ENCODE measurements around the gene SH3TC1. TPM values are rescaled to one million over a fixed set of nuclear protein-coding genes. Genes with fewer than 3 reads are reported as not detected.

Gene SH3TC1
- 9.6 TPM for total RNA-seq
- polyA plus RNA-seq (ENCODE audit: insufficient read depth in 1 of 8, insufficient read length in 8 of 8, low replicate concordance in 1 of 8) = 10 to 100 TPM in 3 of 8 donors, 1 to 10 TPM in 5; 6.8 to 21.3 (median 9.8) TPM
- long read RNA-seq, donor 1 = 0 reads
- long read RNA-seq, donor 2 = 0 reads
- long read RNA-seq, donor 3 = 0 reads
- long read RNA-seq, donor 4 = 0 reads
- long read RNA-seq, donor 5, full-length matches to known transcripts = 2 of 2 reads
- long read RNA-seq, donor 5, partial matches to known transcripts = 0 of 2 reads
- long read RNA-seq, donor 5, other reads (novel, unspliced or antisense) = 0 of 2 reads
- long read RNA-seq, donor 6 = 0 reads
- long read RNA-seq, donor 7, full-length matches to known transcripts = 2 of 2 reads
- long read RNA-seq, donor 7, partial matches to known transcripts = 0 of 2 reads
- long read RNA-seq, donor 7, other reads (novel, unspliced or antisense) = 0 of 2 reads
- long read RNA-seq, donor 8 = 0 reads
- long read RNA-seq, donor 9 = 0 reads
- long read RNA-seq, donor 10 = 0 reads
- long read RNA-seq, donor 11 = 0 reads

GRCh38 chr4:8198906-8199593, at the start of gene SH3TC1:
Gene SH3TC1 (plus strand): TSS chr4:8199290. CDS start chr4:8205195, 5,905 bp downstream.
- Histone ChIP-seq H3K27me3 (ENCODE audit: control insufficient read depth, insufficient read depth, low read length) (peaks cover 4% of the 10 kb centered on the region), H3K36me3 (ENCODE audit: control insufficient read depth, insufficient read depth, low read length) (no peaks in the 10 kb centered on the region), H3K27ac (ENCODE audit: low read length) (peak within 1 kb of the TSS; percentile 89), H3K4me3 (ENCODE audit: low read length) (peak within 1 kb of the TSS; percentile 39), H3K9me3 (replicated peaks; ENCODE audit: control insufficient read depth, low read depth, low read length) (no peaks in the 10 kb centered on the region), H3K4me1 (ENCODE audit: control insufficient read depth, insufficient read depth, low read length) (peaks cover 86% of the 10 kb centered on the region)
- 6% methylated on average over 28 of the region's 32 CpGs for WGBS (ENCODE audit: insufficient coverage)
- DNase-seq = peak; percentile 92

DNA sequence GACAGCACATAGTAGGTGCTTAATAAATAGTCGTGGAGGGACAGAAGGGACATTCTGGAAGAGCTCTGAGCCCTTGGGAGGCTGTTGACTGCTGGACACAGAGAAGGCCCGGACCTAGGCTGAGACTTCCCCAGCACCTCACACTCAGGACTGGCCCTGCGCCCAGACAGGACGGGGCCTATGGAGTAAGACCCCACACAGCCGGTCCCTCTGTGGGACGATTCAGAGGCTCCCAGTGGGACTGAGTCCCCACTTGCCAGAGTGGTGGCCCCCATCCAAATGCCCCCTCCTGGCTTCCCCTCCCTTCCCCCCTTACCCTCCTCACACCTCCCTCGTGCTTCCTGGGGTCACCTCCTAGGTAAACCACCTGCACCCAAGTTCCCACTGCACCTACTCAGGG, 49.4 kb upstream of the SH3TC1 start:
- DNase-seq = no peak
- Histone ChIP-seq H3K27ac (ENCODE audit: low read length) (no peak overlapping the region), H3K4me1 (ENCODE audit: control insufficient read depth, insufficient read depth, low read length) (peaks cover 28% of the 10 kb centered on the region), H3K36me3 (ENCODE audit: control insufficient read depth, insufficient read depth, low read length) (no peaks in the 10 kb centered on the region), H3K9me3 (replicated peaks; ENCODE audit: control insufficient read depth, low read depth, low read length) (no peaks in the 10 kb centered on the region), H3K27me3 (ENCODE audit: control insufficient read depth, insufficient read depth, low read length) (peaks cover 13% of the 10 kb centered on the region), H3K4me3 (ENCODE audit: low read length) (no peak overlapping the region)
- 64% methylated on average over 5 of the region's 7 CpGs for WGBS (ENCODE audit: insufficient coverage)

GRCh38 chr4:8150152-8151090, 48.7 kb upstream of the SH3TC1 start:
- H3K4me1 ChIP-seq (ENCODE audit: control insufficient read depth, insufficient read depth, low read length) = peaks cover 22% of the 10 kb centered on the region
- H3K9me3 ChIP-seq (replicated peaks; ENCODE audit: control insufficient read depth, low read depth, low read length) = no peaks in the 10 kb centered on the region
- DNase-seq = no peak
- peaks cover 10% of the 10 kb centered on the region for H3K27me3 ChIP-seq (ENCODE audit: control insufficient read depth, insufficient read depth, low read length)
- no peak overlapping the region for H3K4me3 ChIP-seq (ENCODE audit: low read length)
- no peaks in the 10 kb centered on the region for H3K36me3 ChIP-seq (ENCODE audit: control insufficient read depth, insufficient read depth, low read length)
- WGBS (ENCODE audit: insufficient coverage) = 72% methylated on average over 23 of the region's 29 CpGs
- no peak overlapping the region for H3K27ac ChIP-seq (ENCODE audit: low read length)

- no peak overlapping the region for H3K27ac ChIP-seq (ENCODE audit: low read length)
- H3K9me3 ChIP-seq (replicated peaks; ENCODE audit: control insufficient read depth, low read depth, low read length) = no peaks in the 10 kb centered on the region
- no peak overlapping the region for H3K4me3 ChIP-seq (ENCODE audit: low read length)
- peaks cover 16% of the 10 kb centered on the region for H3K4me1 ChIP-seq (ENCODE audit: control insufficient read depth, insufficient read depth, low read length)
- H3K27me3 ChIP-seq (ENCODE audit: control insufficient read depth, insufficient read depth, low read length) = peaks cover 12% of the 10 kb centered on the region
- DNase-seq = no peak
- H3K36me3 ChIP-seq (ENCODE audit: control insufficient read depth, insufficient read depth, low read length) = no peaks in the 10 kb centered on the region
- WGBS (ENCODE audit: insufficient coverage) = 76% methylated on average over 15 of the region's 15 CpGs
Measured at GRCh38 chr4:8151165-8151650, 47.9 kb upstream of the SH3TC1 start.

- H3K36me3 ChIP-seq (ENCODE audit: control insufficient read depth, insufficient read depth, low read length) = no peaks in the 10 kb centered on the region
- no peaks in the 10 kb centered on the region for H3K9me3 ChIP-seq (replicated peaks; ENCODE audit: control insufficient read depth, low read depth, low read length)
- H3K27me3 ChIP-seq (ENCODE audit: control insufficient read depth, insufficient read depth, low read length) = peaks cover 23% of the 10 kb centered on the region
- 87% methylated on average over 38 of the region's 39 CpGs for WGBS (ENCODE audit: insufficient coverage)
- no peak overlapping the region for H3K4me3 ChIP-seq (ENCODE audit: low read length)
- H3K27ac ChIP-seq (ENCODE audit: low read length) = no peak overlapping the region
- DNase-seq = no peak
- peaks cover 24% of the 10 kb centered on the region for H3K4me1 ChIP-seq (ENCODE audit: control insufficient read depth, insufficient read depth, low read length)
Measured at GRCh38 chr4:8152090-8152864, 46.8 kb upstream of the SH3TC1 start.

GRCh38 chr4:8152865-8153257, 46.2 kb upstream of the SH3TC1 start:
- Histone ChIP-seq H3K9me3 (replicated peaks; ENCODE audit: control insufficient read depth, low read depth, low read length) (no peaks in the 10 kb centered on the region), H3K27me3 (ENCODE audit: control insufficient read depth, insufficient read depth, low read length) (peaks cover 28% of the 10 kb centered on the region), H3K27ac (ENCODE audit: low read length) (no peak overlapping the region), H3K36me3 (ENCODE audit: control insufficient read depth, insufficient read depth, low read length) (no peaks in the 10 kb centered on the region), H3K4me1 (ENCODE audit: control insufficient read depth, insufficient read depth, low read length) (peaks cover 30% of the 10 kb centered on the region), H3K4me3 (ENCODE audit: low read length) (no peak overlapping the region)
- DNase-seq = no peak
- 28% methylated on average over 4 of the region's 6 CpGs for WGBS (ENCODE audit: insufficient coverage)

DNA sequence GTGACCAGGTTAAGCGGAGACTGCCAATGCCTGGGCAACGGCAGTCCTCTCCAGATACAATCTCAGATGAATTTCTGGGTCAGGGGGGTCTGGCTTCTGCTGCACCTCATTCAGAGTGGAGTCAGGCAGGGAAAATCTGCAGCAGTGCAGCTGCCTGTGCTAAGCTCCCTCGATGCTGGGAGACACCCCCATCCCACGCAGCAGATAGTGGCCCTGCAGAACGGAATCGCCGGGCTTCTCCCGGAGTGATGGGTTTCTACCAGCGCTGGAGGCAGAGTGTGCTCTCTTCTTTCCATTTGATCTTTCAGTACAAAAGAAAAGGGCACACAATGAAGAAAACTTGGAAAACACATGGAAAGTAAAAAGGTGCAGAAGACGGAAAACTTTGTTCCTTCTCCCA, 45.6 kb upstream of the SH3TC1 start:
- Histone ChIP-seq H3K36me3 (ENCODE audit: control insufficient read depth, insufficient read depth, low read length) (no peaks in the 10 kb centered on the region), H3K9me3 (replicated peaks; ENCODE audit: control insufficient read depth, low read depth, low read length) (no peaks in the 10 kb centered on the region), H3K27ac (ENCODE audit: low read length) (no peak overlapping the region), H3K4me1 (ENCODE audit: control insufficient read depth, insufficient read depth, low read length) (peaks cover 35% of the 10 kb centered on the region), H3K4me3 (ENCODE audit: low read length) (no peak overlapping the region), H3K27me3 (ENCODE audit: control insufficient read depth, insufficient read depth, low read length) (peaks cover 34% of the 10 kb centered on the region)
- DNase-seq = no peak
- 47% methylated on average over 7 of the region's 10 CpGs for WGBS (ENCODE audit: insufficient coverage)

DNA sequence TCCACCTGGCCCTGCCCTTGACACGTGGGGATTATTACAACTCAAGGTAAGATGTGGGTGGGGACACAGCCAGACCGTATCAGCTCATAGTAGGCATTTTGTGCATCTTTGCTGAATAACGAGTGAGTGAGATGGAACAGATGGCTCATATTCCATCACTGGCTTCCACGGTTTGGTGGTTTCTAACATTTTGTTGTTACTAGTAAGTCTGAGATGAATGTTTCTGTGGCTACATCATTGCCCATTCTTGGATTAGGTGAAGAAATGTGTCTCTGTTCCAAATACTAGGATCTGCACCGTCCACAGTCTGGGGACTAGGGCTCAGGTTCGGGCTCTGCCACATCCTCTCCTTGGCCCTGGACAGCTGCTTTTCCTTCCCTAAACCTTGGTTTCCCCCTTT, 44.0 kb upstream of the SH3TC1 start:
- Histone ChIP-seq H3K27ac (ENCODE audit: low read length) (no peak overlapping the region), H3K4me3 (ENCODE audit: low read length) (no peak overlapping the region), H3K4me1 (ENCODE audit: control insufficient read depth, insufficient read depth, low read length) (peaks cover 43% of the 10 kb centered on the region), H3K9me3 (replicated peaks; ENCODE audit: control insufficient read depth, low read depth, low read length) (no peaks in the 10 kb centered on the region), H3K36me3 (ENCODE audit: control insufficient read depth, insufficient read depth, low read length) (no peaks in the 10 kb centered on the region), H3K27me3 (ENCODE audit: control insufficient read depth, insufficient read depth, low read length) (peaks cover 35% of the 10 kb centered on the region)
- WGBS (ENCODE audit: insufficient coverage) = 63% methylated on average over 2 of the region's 6 CpGs
- DNase-seq = no peak

Measured in muscle of leg (tissue), 16 donors.